Stimulated activated CD4-positive, alpha-beta T cell treated with anti-CD3 and anti-CD28 coated beads, Interleukin-1b, Interleukin-23, amount 100 ng/mL, for 1 hour (primary cell): ENCODE measurements around the gene ZNF507.
A peak's percentile ranks its signal among the peaks of the same experiment; 100 is the strongest.

Experiments used
- DNase-seq, 2 donors: peaks; one replicate each; pipeline ENCODE4 v3.0.0-alpha.2; 2020; ENCODE audit warnings: low read depth in 2 of 2

The ZNF507 gene

GRCh38 chr19:32339988-32340874, 5.2 kb upstream of the ZNF507 start:
- peak in 1 of 2 donors; percentile 18 for DNase-seq

- DNase-seq, result no peak
These were observed 2.7 kb upstream of the ZNF507 start for GRCh38 chr19:32342695-32343094.

GRCh38 chr19:32343550-32344262, 1.7 kb upstream of the ZNF507 start:
- DNase-seq, result no peak

- no peak for DNase-seq
These were observed 1.5 kb downstream of the ZNF507 start for GRCh38 chr19:32346901-32347300.

- DNase-seq, result no peak
These were observed 2.2 kb downstream of the ZNF507 start for GRCh38 chr19:32347573-32347972.

- DNase-seq, result no peak
These were observed 3.6 kb downstream of the ZNF507 start for GRCh38 chr19:32349051-32349450.

GRCh38 chr19:32349724-32350470, 4.5 kb downstream of the ZNF507 start:
- DNase-seq, result no peak

- DNase-seq, result no peak
These were observed 5.1 kb downstream of the ZNF507 start for GRCh38 chr19:32350471-32350865.

- DNase-seq, result no peak
These were observed 5.6 kb downstream of the ZNF507 start for GRCh38 chr19:32350987-32351348.

- DNase-seq, result no peak
These were observed 6.8 kb downstream of the ZNF507 start for GRCh38 chr19:32352241-32352630.

- no peak for DNase-seq
These were observed 8.9 kb downstream of the ZNF507 start for GRCh38 chr19:32354345-32354744.

- no peak for DNase-seq
These were observed 9.9 kb downstream of the ZNF507 start for GRCh38 chr19:32355309-32355708.

GRCh38 chr19:32357720-32358119, 12.3 kb downstream of the ZNF507 start:
- DNase-seq, result no peak

- DNase-seq, result no peak
These were observed 12.9 kb downstream of the ZNF507 start for GRCh38 chr19:32358321-32358720.

- DNase-seq, result no peak
These were observed 14.2 kb downstream of the ZNF507 start for GRCh38 chr19:32359581-32359980.

- DNase-seq, result no peak
These were observed 16.3 kb downstream of the ZNF507 start for GRCh38 chr19:32361574-32362317.

- DNase-seq, result no peak
These were observed 16.9 kb downstream of the ZNF507 start for GRCh38 chr19:32362318-32362691.

- no peak for DNase-seq
These were observed 17.8 kb downstream of the ZNF507 start for GRCh38 chr19:32363175-32363574.

- no peak for DNase-seq
These were observed 18.2 kb downstream of the ZNF507 start for GRCh38 chr19:32363632-32364031.

- no peak for DNase-seq
These were observed 18.6 kb downstream of the ZNF507 start for GRCh38 chr19:32364040-32364439.

- no peak for DNase-seq
These were observed 21.7 kb downstream of the ZNF507 start for GRCh38 chr19:32367063-32367462.
